ENCODE measurements around the gene PRXL2B. TPM values are rescaled to one million over a fixed set of nuclear protein-coding genes. Genes with fewer than 3 reads are reported as not detected.

PRXL2B gene
- total RNA-seq, 4 donors from 2014 or later: 8.2 to 33.9 (median 11.3) TPM

DNA sequence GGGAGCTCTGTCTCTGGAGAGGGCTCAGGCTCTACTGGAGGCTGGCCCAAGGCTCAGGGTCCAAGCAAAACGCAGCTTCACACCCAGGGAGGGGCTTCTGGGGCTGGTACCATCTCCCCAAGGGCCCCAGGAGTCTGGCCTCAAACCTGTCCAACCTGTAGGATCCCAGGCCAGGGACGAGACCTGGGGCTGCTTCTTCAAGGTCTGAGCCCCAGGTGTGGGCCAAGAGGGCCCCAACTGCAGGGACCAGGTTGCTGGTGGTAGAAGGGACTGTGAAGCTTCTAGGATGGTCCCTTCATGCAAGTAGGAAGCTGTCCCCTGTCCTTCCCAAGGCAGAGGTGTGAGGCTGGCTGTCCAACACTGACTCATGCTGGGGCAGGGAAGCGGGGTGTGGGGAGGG lies 54.0 kb downstream of the PRXL2B start:
- Histone ChIP-seq H3K27ac (no peak overlapping the region), H3K27me3 (peaks cover 0 to 30% (median 0%) of the 10 kb centered on the region in 4 donors), H3K36me3 (no peaks in the 10 kb centered on the region), H3K4me3 (no peak overlapping the region), H3K9me3 (peaks cover 0 to 13% (median 4%) of the 10 kb centered on the region in 3 donors), H3K4me1 (peaks cover 20 to 35% (median 23%) of the 10 kb centered on the region in 3 donors)
- DNase-seq: no peak
- no CpG with 5 or more reads among the region's 3 CpGs for WGBS, 2 donors
- TF ChIP-seq, protein P1, sequence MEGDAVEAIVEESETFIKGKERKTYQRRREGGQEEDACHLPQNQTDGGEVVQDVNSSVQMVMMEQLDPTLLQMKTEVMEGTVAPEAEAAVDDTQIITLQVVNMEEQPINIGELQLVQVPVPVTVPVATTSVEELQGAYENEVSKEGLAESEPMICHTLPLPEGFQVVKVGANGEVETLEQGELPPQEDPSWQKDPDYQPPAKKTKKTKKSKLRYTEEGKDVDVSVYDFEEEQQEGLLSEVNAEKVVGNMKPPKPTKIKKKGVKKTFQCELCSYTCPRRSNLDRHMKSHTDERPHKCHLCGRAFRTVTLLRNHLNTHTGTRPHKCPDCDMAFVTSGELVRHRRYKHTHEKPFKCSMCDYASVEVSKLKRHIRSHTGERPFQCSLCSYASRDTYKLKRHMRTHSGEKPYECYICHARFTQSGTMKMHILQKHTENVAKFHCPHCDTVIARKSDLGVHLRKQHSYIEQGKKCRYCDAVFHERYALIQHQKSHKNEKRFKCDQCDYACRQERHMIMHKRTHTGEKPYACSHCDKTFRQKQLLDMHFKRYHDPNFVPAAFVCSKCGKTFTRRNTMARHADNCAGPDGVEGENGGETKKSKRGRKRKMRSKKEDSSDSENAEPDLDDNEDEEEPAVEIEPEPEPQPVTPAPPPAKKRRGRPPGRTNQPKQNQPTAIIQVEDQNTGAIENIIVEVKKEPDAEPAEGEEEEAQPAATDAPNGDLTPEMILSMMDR (IDR thresholded peaks at IDR 0.05): no peak
- no peak for TF ChIP-seq POLR2A (IDR thresholded peaks at IDR 0.05)
- intact Hi-C loops (cut with DNase I): no loop called here

Other genes starting within 250 kb of the PRXL2B start
- gene MORN1, start 195.2 kb upstream of the PRXL2B start, total RNA-seq: 10 to 100 TPM in 1 of 4 donors, 1 to 10 TPM in 3; 6.7 to 10.8 (median 7.0) TPM
- gene RER1, start 194.9 kb upstream of the PRXL2B start, total RNA-seq: 100 to 1,000 TPM in 1 of 4 donors, 10 to 100 TPM in 3; 63.3 to 136 (median 75.7) TPM
- 10 to 100 TPM; 23.2 to 33.2 (median 27.2) TPM for gene PEX10, start 174.2 kb upstream of the PRXL2B start, total RNA-seq
- gene PLCH2, start 110.5 kb upstream of the PRXL2B start, total RNA-seq: 10 to 100 TPM; 26.1 to 34.3 (median 31.5) TPM
- gene PANK4, start 60.2 kb upstream of the PRXL2B start, total RNA-seq: 10 to 100 TPM; 11.8 to 29.1 (median 17.0) TPM
- gene HES5, start 56.5 kb upstream of the PRXL2B start, total RNA-seq: under 1 TPM in 3 of 4 donors, not detected in 1; 0.35 to 0.76 (median 0.70) TPM
- gene TNFRSF14, start 30.4 kb upstream of the PRXL2B start, total RNA-seq: 10 to 100 TPM; 13.8 to 39.5 (median 19.6) TPM
- gene MMEL1, start 46.2 kb downstream of the PRXL2B start, total RNA-seq: 1 to 10 TPM in 1 of 4 donors, not detected in 3; 3.1 TPM
- gene TTC34, start 214.9 kb downstream of the PRXL2B start, total RNA-seq: under 1 TPM in 3 of 4 donors, not detected in 1; 0.04 to 0.19 (median 0.15) TPM